ENCODE data around the gene FKBP10.
"Not testable (repeated sequence)": the region's sequence is repeated elsewhere in the genome, so short reads cannot be mapped to it uniquely, and the experiment has no call there.

The FKBP10 gene

DNA sequence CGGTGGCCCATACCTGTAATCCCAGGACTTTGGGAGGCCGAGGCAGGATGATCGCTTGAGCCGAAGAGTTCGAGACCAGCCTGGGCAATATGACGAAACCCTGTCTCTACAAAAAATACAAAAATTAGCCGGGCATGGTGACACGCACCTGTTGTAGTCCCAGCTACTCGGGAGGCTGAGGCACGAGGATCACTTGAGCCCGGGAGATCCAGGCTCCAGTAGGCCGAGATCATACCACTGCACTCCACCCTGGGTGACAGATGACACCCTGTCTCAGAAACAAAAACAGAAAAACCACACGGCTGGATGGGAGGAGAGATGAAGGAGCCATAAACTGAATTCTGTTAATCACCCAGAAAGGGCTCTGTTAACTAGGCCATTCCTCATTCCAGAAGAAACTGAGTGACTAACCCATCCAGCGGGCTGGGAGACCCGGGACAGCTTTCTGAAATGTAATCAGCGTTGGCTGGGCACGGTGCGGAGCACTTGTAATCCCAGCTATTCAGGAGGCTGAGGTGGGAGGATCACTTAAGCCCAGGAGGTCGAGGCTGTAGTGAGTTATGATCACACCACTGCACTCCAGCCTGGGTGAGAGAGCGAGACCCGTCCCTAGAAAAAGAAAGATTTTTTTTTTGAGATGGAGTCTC is 23.9 kb downstream of the FKBP10 start:
- Histone ChIP-seq H3K27ac (ENCODE audit: low read depth, low read length) (no peak overlapping the region), H3K27me3 (ENCODE audit: control insufficient read depth in 5 of 5, insufficient read depth in 4 of 5, low read length in 5 of 5) (no peaks in the 10 kb centered on the region), H3K9me3 (ENCODE audit: control insufficient read depth in 5 of 5, low read length in 5 of 5) (no peaks in the 10 kb centered on the region), H3K4me1 (ENCODE audit: control insufficient read depth in 5 of 5, insufficient read depth in 5 of 5, low read length in 5 of 5) (peaks cover 2 to 16% (median 16%) of the 10 kb centered on the region in 5 donors), H3K9ac (ENCODE audit: low read length in 5 of 5) (peak overlapping the region in 2 of 5 donors; percentile 35 to 71), H3K36me3 (ENCODE audit: control insufficient read depth in 5 of 5, insufficient read depth in 5 of 5, low read length in 5 of 5) (peaks cover 0 to 10% (median 6%) of the 10 kb centered on the region in 5 donors), H3K4me3 (ENCODE audit: low read depth in 1 of 5, low read length in 5 of 5) (peak overlapping the region; percentile 77 to 85 (median 79))

DNA sequence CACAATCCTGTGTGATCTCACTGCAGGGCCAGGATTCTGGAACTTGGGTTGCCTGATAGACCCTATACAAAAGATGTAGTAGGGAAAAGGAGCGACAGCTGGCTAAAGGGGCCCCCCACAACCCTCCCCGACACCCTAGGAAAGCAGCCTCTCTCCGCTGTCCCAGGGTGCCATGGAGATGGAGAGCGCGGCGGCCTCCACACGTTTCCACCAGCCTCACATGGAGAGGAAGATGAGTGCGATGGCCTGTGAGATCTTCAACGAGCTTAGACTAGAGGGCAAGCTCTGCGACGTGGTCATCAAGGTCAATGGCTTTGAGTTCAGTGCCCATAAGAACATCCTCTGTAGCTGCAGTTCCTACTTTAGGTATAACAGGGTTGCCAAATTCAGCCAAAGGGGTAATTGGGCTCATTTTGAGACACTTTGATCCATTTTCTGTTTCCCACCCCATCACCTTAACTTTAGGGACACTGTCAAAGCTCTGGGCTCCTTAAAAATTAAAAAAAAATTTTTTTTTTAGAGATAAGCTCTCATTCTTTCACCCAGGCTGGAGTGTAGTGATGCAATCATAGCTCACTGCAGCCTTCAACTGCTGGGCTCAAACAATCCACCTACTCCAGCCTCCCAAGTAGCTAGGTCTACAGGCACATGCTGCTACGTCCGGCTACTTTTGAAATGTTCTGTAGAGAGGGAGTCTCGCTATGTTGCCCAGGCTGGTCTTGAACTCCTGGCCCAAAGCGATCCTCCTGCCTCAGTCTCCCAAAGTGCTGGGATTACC is 25.1 kb downstream of the FKBP10 start, which contains the start of gene KLHL10:
Gene KLHL10 (plus strand): TSS at position 65 of the 778 bp plus-strand sequence. CDS start 108 bp downstream, at position 173.
- Histone ChIP-seq H3K36me3 (ENCODE audit: control insufficient read depth in 5 of 5, insufficient read depth in 5 of 5, low read length in 5 of 5) (peaks cover 0 to 3% (median 0%) of the 10 kb centered on the region in 5 donors), H3K4me1 (ENCODE audit: control insufficient read depth in 5 of 5, insufficient read depth in 5 of 5, low read length in 5 of 5) (peaks cover 2 to 16% (median 16%) of the 10 kb centered on the region in 5 donors), H3K4me3 (ENCODE audit: low read depth in 1 of 5, low read length in 5 of 5) (peak within 1 kb of the TSS; percentile 77 to 85 (median 79)), H3K27ac (ENCODE audit: low read depth, low read length) (no peak within 1 kb of the TSS), H3K9me3 (ENCODE audit: control insufficient read depth in 5 of 5, low read length in 5 of 5) (no peaks in the 10 kb centered on the region), H3K9ac (ENCODE audit: low read length in 5 of 5) (peak within 1 kb of the TSS in 1 of 5 donors; percentile 35), H3K27me3 (ENCODE audit: control insufficient read depth in 5 of 5, insufficient read depth in 4 of 5, low read length in 5 of 5) (no peaks in the 10 kb centered on the region)

DNA sequence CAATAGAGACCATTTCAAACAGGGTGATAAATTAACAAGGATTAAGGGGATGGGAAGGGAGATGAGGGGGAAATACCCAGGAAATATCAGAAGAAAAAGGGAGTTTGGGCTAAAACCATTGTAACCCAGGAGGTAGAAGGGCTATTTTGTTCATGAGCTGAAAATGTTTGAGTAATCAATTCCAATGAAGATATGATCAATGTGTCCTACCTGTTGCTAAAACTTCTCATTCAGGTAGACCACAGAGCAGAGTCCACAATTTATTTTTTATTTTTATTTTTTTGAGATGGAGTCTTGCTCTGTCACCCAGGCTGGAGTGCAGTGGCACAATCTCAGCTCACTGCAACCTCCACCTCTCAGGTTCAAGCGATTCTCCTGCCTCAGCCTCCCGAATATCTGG is 26.6 kb downstream of the FKBP10 start:
- H3K4me1 ChIP-seq (ENCODE audit: control insufficient read depth in 5 of 5, insufficient read depth in 5 of 5, low read length in 5 of 5) = peaks cover 2 to 16% (median 16%) of the 10 kb centered on the region in 5 donors
- H3K27ac ChIP-seq (ENCODE audit: low read depth, low read length) = not testable (repeated sequence)

DNA sequence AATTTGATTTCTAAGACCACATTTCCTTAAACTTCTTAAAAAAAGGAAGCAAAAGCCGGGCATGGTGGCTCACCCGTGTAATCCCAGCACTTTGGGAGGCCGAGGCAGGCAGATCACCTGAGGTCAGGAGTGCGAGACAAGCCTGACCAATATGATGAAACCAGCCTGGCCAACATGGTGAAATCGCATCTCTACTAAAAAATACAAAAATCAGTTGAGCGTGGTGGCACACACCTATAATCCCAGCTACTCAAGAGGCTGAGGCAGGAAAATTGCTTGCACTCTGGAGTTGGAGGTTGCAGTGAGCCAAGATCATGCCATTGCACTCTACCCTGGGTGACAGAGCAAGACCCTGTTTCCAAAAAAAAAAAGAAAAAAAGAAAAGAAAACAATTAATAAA is 28.0 kb downstream of the FKBP10 start:
- not testable (repeated sequence) for H3K27me3 ChIP-seq (ENCODE audit: control insufficient read depth in 5 of 5, insufficient read depth in 4 of 5, low read length in 5 of 5); H3K9ac ChIP-seq (ENCODE audit: low read length in 5 of 5); H3K27ac ChIP-seq (ENCODE audit: low read depth, low read length); H3K36me3 ChIP-seq (ENCODE audit: control insufficient read depth in 5 of 5, insufficient read depth in 5 of 5, low read length in 5 of 5); H3K9me3 ChIP-seq (ENCODE audit: control insufficient read depth in 5 of 5, low read length in 5 of 5); H3K4me1 ChIP-seq (ENCODE audit: control insufficient read depth in 5 of 5, insufficient read depth in 5 of 5, low read length in 5 of 5); H3K4me3 ChIP-seq (ENCODE audit: low read depth in 1 of 5, low read length in 5 of 5)

More for the DNA sequence above, 26.6 kb downstream of the FKBP10 start:
- not testable (repeated sequence) for H3K27me3 ChIP-seq (ENCODE audit: control insufficient read depth in 5 of 5, insufficient read depth in 4 of 5, low read length in 5 of 5); H3K9ac ChIP-seq (ENCODE audit: low read length in 5 of 5); H3K4me3 ChIP-seq (ENCODE audit: low read depth in 1 of 5, low read length in 5 of 5); H3K9me3 ChIP-seq (ENCODE audit: control insufficient read depth in 5 of 5, low read length in 5 of 5); H3K36me3 ChIP-seq (ENCODE audit: control insufficient read depth in 5 of 5, insufficient read depth in 5 of 5, low read length in 5 of 5)

DNA sequence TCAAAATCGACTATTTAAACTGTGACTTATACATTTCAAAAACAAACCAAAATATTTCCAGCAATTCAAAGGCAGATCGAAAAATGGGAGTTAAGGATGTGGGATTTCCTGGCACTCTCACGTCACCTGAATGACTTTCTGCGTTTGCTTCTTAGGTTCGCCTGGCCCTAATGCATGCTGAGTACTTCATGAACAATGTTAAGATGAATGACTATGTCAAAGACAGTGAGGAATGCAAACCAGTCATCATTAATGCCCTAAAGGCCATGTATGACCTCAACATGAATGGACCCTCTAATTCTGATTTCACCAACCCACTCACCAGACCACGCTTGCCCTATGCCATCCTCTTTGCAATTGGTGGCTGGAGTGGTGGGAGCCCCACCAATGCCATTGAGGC is 32.2 kb downstream of the FKBP10 start:
- Histone ChIP-seq H3K4me1 (ENCODE audit: control insufficient read depth in 5 of 5, insufficient read depth in 5 of 5, low read length in 5 of 5) (peaks cover 0 to 10% (median 0%) of the 10 kb centered on the region in 5 donors), H3K27me3 (ENCODE audit: control insufficient read depth in 5 of 5, insufficient read depth in 4 of 5, low read length in 5 of 5) (no peaks in the 10 kb centered on the region), H3K27ac (ENCODE audit: low read depth, low read length) (no peak overlapping the region), H3K36me3 (ENCODE audit: control insufficient read depth in 5 of 5, insufficient read depth in 5 of 5, low read length in 5 of 5) (peaks cover 0 to 5% (median 4%) of the 10 kb centered on the region in 5 donors), H3K4me3 (ENCODE audit: low read depth in 1 of 5, low read length in 5 of 5) (no peak overlapping the region), H3K9me3 (ENCODE audit: control insufficient read depth in 5 of 5, low read length in 5 of 5) (no peaks in the 10 kb centered on the region), H3K9ac (ENCODE audit: low read length in 5 of 5) (no peak overlapping the region)

DNA sequence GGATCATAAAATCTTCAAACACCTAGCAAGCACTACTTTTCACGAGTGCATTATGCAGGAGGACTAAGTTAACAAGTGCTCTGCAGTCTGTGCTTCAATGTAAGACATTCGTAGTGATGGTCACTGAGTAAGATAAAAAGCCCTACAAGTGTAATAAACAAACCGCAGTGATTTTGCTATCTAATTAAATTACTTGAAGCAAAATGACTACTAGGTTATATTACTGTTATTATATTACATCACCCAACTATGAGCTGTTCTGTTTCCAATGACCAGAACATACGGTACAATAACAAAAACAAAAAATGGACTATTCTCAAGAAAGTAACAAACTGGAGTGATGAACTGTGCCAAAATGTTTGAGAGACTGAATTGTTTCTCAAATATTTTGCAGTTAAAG is 36.0 kb downstream of the FKBP10 start:
- no peak overlapping the region for H3K4me3 ChIP-seq (ENCODE audit: low read depth in 1 of 5, low read length in 5 of 5)
- no peaks in the 10 kb centered on the region for H3K27me3 ChIP-seq (ENCODE audit: control insufficient read depth in 5 of 5, insufficient read depth in 4 of 5, low read length in 5 of 5)
- H3K36me3 ChIP-seq (ENCODE audit: control insufficient read depth in 5 of 5, insufficient read depth in 5 of 5, low read length in 5 of 5) = peaks cover 0 to 13% (median 7%) of the 10 kb centered on the region in 5 donors
- no peaks in the 10 kb centered on the region for H3K9me3 ChIP-seq (ENCODE audit: control insufficient read depth in 5 of 5, low read length in 5 of 5)
- H3K27ac ChIP-seq (ENCODE audit: low read depth, low read length) = no peak overlapping the region
- no peak overlapping the region for H3K9ac ChIP-seq (ENCODE audit: low read length in 5 of 5)
- H3K4me1 ChIP-seq (ENCODE audit: control insufficient read depth in 5 of 5, insufficient read depth in 5 of 5, low read length in 5 of 5) = peaks cover 0 to 14% (median 0%) of the 10 kb centered on the region in 5 donors

DNA sequence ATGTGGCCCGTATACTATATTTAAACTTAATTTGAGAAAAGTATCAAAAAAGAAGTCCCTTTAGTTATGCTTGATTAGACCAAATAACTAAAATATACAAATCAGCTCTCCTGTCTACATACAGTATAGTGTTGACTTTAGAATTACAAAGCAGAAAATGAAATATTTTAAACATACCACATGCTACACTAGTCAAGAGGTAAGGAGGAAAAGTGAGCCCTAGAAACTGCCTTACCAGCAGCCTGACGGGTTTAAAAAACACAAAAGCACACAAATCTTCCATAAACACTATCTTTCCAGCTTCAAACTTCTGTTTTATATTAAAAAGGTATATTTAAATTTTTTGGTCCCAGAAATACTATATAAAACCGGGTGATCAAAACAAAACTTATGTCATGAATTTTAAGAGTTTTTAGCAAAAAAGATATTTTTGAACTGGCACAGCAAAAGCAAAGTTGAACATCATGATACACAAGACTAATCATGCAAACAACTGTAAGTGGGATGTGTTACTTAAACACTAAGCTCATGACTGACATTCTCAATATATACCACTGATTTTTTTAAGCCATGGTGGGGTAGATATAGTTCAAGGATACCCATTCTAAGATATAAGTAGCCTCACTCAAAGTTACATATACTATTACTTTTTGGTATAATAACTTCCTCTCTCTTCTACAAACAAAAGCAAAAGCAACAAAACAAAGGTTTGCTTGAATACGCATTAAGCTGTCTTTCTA is 36.6 kb downstream of the FKBP10 start:
- Histone ChIP-seq H3K4me1 (ENCODE audit: control insufficient read depth in 5 of 5, insufficient read depth in 5 of 5, low read length in 5 of 5) (peaks cover 0 to 14% (median 0%) of the 10 kb centered on the region in 5 donors), H3K4me3 (ENCODE audit: low read depth in 1 of 5, low read length in 5 of 5) (no peak overlapping the region)

DNA sequence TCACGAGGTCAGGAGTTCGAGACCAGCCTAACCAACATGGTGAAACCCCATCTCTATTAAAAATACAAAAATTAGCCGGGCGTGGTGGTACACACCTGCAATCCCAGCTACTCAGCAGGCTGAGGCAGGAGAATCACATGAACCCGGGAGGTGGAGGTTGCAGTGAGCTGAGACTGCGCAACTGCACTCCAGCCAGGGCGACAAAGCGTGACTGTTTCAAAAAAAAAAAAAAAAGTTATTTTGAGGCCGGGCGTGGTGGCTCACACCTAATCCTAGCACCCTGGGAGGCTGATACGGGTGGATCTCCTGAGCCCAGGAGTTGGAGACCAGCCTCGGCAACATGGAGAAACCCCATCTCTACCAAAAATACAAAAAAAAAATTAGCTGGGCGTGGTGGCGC is 38.6 kb downstream of the FKBP10 start:
- H3K4me3 ChIP-seq (ENCODE audit: low read depth in 1 of 5, low read length in 5 of 5) = not testable (repeated sequence)
- H3K4me1 ChIP-seq (ENCODE audit: control insufficient read depth in 5 of 5, insufficient read depth in 5 of 5, low read length in 5 of 5) = peaks cover 0 to 14% (median 0%) of the 10 kb centered on the region in 5 donors
- peaks cover 3 to 25% (median 19%) of the 10 kb centered on the region in 5 donors for H3K36me3 ChIP-seq (ENCODE audit: control insufficient read depth in 5 of 5, insufficient read depth in 5 of 5, low read length in 5 of 5)

More for the DNA sequence above, 36.6 kb downstream of the FKBP10 start:
- H3K36me3 ChIP-seq (ENCODE audit: control insufficient read depth in 5 of 5, insufficient read depth in 5 of 5, low read length in 5 of 5) = peaks cover 2 to 19% (median 13%) of the 10 kb centered on the region in 5 donors
- H3K9ac ChIP-seq (ENCODE audit: low read length in 5 of 5) = peak overlapping the region in 1 of 5 donors; percentile 6
- no peaks in the 10 kb centered on the region for H3K9me3 ChIP-seq (ENCODE audit: control insufficient read depth in 5 of 5, low read length in 5 of 5)
- no peak overlapping the region for H3K27ac ChIP-seq (ENCODE audit: low read depth, low read length)
- H3K27me3 ChIP-seq (ENCODE audit: control insufficient read depth in 5 of 5, insufficient read depth in 4 of 5, low read length in 5 of 5) = no peaks in the 10 kb centered on the region

DNA sequence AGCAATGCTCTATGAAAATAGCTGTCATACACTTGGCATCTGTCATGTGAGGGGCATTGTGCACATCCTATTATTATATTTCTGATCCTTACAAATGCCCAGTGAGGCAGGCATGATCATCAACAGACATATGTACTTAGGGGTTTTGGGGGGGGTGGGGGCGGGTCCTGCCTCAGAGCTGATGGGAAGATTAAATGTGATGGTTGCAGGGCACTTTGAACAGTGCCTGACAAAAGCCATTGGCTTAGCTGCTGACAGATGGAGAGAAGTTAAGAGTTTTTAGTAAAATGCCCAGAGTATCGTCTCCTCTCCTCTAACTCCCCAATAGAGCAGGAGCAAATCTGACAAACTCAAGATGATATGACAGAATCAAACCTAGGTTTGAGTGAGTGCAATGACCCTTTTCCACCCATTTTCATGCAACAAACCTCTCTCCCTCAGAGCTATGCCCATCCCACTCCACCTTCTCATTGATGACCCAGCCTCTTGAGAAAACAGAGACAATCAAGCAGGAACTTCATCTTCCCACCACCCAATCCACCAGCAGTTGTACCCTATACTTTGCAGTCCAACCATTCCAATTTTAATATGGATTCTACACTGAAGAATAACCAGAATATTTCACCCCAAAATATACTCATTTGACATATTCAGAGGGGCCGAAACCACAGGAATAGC is 47.6 kb downstream of the FKBP10 start:
- H3K27me3 ChIP-seq (ENCODE audit: control insufficient read depth in 5 of 5, insufficient read depth in 4 of 5, low read length in 5 of 5) = no peaks in the 10 kb centered on the region
- no peaks in the 10 kb centered on the region for H3K36me3 ChIP-seq (ENCODE audit: control insufficient read depth in 5 of 5, insufficient read depth in 5 of 5, low read length in 5 of 5)
- peaks cover 8 to 33% (median 22%) of the 10 kb centered on the region in 5 donors for H3K4me1 ChIP-seq (ENCODE audit: control insufficient read depth in 5 of 5, insufficient read depth in 5 of 5, low read length in 5 of 5)
- no peak overlapping the region for H3K27ac ChIP-seq (ENCODE audit: low read depth, low read length)
- peak overlapping the region in 1 of 5 donors; percentile 35 for H3K9ac ChIP-seq (ENCODE audit: low read length in 5 of 5)
- H3K9me3 ChIP-seq (ENCODE audit: control insufficient read depth in 5 of 5, low read length in 5 of 5) = no peaks in the 10 kb centered on the region
- no peak overlapping the region for H3K4me3 ChIP-seq (ENCODE audit: low read depth in 1 of 5, low read length in 5 of 5)

More for the DNA sequence above, 38.6 kb downstream of the FKBP10 start:
- H3K27ac ChIP-seq (ENCODE audit: low read depth, low read length); H3K9me3 ChIP-seq (ENCODE audit: control insufficient read depth in 5 of 5, low read length in 5 of 5); H3K9ac ChIP-seq (ENCODE audit: low read length in 5 of 5); H3K27me3 ChIP-seq (ENCODE audit: control insufficient read depth in 5 of 5, insufficient read depth in 4 of 5, low read length in 5 of 5): not testable (repeated sequence)

All from subcutaneous abdominal adipose tissue (tissue), 5 donors.